DND-41 (cell line): ENCODE measurements around the gene FGFR2.

Source experiments
- ATAC-seq: fragments of 200-7000 bp; cut with Tn5 transposase; 3 replicates; pipeline ENCODE4 v1.9.1; 2021; ENCODE audit warnings: low read depth; ENCODE audit not compliant: insufficient read depth
- DNase-seq: peaks from one replicate; pipeline ENCODE4 v3.0.0-alpha.2; 2020
- H2AFZ ChIP-seq: 2 replicates; pipeline ENCODE4 v1.6.0; 2012; ENCODE audit warnings: low read depth, low read length
- H3K27ac ChIP-seq: 2 replicates; pipeline ENCODE4 v1.5.1; 2012; ENCODE audit warnings: low read length, inconsistent platforms
- H3K27me3 ChIP-seq: fragments of 200-600 bp; sonication (generic); 2 replicates; pipeline ENCODE4 v1.6.0; 2012; ENCODE audit warnings: low read length, mild to moderate bottlenecking, inconsistent platforms; ENCODE audit not compliant: insufficient read depth, poor library complexity
- H3K36me3 ChIP-seq: 2 replicates; pipeline ENCODE4 v1.5.1; 2012; ENCODE audit warnings: low read length, inconsistent platforms; ENCODE audit not compliant: insufficient read depth
- H3K4me1 ChIP-seq: 2 replicates; pipeline ENCODE4 v1.5.1; 2012; ENCODE audit warnings: mild to moderate bottlenecking, low read length; ENCODE audit not compliant: insufficient read depth
- H3K4me2 ChIP-seq: 2 replicates; pipeline ENCODE4 v1.6.0; 2012; ENCODE audit warnings: mild to moderate bottlenecking, moderate library complexity, low read length, inconsistent platforms; ENCODE audit not compliant: insufficient read depth
- H3K4me3 ChIP-seq, 2 experiments: fragments of 200-600 bp in 1 of 2; shearing (Covaris generic) in 1 of 2; 2 replicates each; pipeline ENCODE4 v1.5.1; 2012 to 2016; ENCODE audit warnings: inconsistent platforms in 2 of 2, low read length in 2 of 2, mild to moderate bottlenecking in 2 of 2, low read depth in 1 of 2, moderate library complexity in 1 of 2
- H3K79me2 ChIP-seq: 2 replicates; pipeline ENCODE4 v1.6.0; 2012; ENCODE audit warnings: low read length, inconsistent platforms; ENCODE audit not compliant: insufficient read depth
- H3K9ac ChIP-seq: 2 replicates; pipeline ENCODE4 v1.6.0; 2012; ENCODE audit warnings: low read depth, mild to moderate bottlenecking, inconsistent platforms, low read length, moderate library complexity
- H3K9me3 ChIP-seq: 2 replicates; pipeline ENCODE4 v1.5.1; 2012; ENCODE audit warnings: low read length, moderate library complexity, mild to moderate bottlenecking, inconsistent platforms; ENCODE audit not compliant: insufficient read depth, severe bottlenecking
- H4K20me1 ChIP-seq: 2 replicates; pipeline ENCODE4 v1.6.0; 2012; ENCODE audit warnings: low read length; ENCODE audit not compliant: insufficient read depth
- CTCF ChIP-seq: IDR thresholded peaks from 2 replicates; pipeline ENCODE4 v1.5.1; 2012; ENCODE audit warnings: borderline replicate concordance, low read length, moderate library complexity, mild to moderate bottlenecking; ENCODE audit not compliant: poor library complexity, severe bottlenecking; ENCODE audit errors: extremely low read depth
- EZH2 ChIP-seq: IDR thresholded peaks from 3 replicates; pipeline ENCODE4 v1.6.1; 2012; ENCODE audit warnings: borderline replicate concordance, low read depth, mild to moderate bottlenecking, moderate library complexity, low read length, inconsistent platforms; ENCODE audit not compliant: severe bottlenecking

The FGFR2 gene

DNA sequence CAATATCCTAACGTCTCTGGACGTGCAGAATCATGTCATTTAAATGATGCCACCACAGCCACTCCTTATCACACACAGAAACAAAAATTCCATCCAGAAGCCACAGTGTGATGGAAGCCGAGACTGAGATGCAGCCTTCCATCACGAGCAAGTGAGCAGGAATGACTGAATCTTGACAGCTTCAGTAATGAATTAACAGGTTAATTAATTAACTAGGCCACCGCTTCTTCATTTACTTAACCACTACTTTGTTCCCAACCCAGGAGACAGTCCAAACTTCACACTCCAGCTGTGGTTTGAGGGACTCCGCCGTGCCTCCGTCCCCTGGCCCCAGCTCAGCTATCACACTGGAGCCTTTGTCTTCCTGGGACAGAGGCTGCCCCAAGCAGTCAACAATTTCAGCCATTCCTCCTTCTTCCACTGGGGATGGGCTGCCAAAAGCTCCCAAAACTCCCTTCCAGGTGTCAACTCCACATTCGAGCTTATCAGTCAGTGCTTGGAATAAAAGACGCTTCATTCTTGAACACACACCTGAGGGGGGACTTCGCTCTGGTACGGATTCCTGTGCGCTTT is 65.9 kb downstream of the FGFR2 start:
- H3K79me2 ChIP-seq = no peaks in the 10 kb centered on the region
- H4K20me1 ChIP-seq = no peaks in the 10 kb centered on the region
- TF ChIP-seq EZH2 (no peak), CTCF (no peak)
- H3K4me2 ChIP-seq = no peak overlapping the region
- H3K27ac ChIP-seq = no peak overlapping the region
- no peaks in the 10 kb centered on the region for H3K4me1 ChIP-seq
- no peaks in the 10 kb centered on the region for H3K27me3 ChIP-seq
- H3K9ac ChIP-seq = no peak overlapping the region
- H3K36me3 ChIP-seq = no peaks in the 10 kb centered on the region
- ATAC-seq (no peak), DNase-seq (no peak)
- no peak overlapping the region for H2AFZ ChIP-seq
- no peaks in the 10 kb centered on the region for H3K9me3 ChIP-seq
- no peak overlapping the region for H3K4me3 ChIP-seq

GRCh38 chr10:121531830-121532178 is 66.4 kb downstream of the FGFR2 start:
- Histone ChIP-seq H3K4me3 (no peak overlapping the region), H3K27me3 (no peaks in the 10 kb centered on the region), H3K36me3 (no peaks in the 10 kb centered on the region), H3K79me2 (no peaks in the 10 kb centered on the region), H3K4me1 (no peaks in the 10 kb centered on the region), H4K20me1 (no peaks in the 10 kb centered on the region), H3K9me3 (no peaks in the 10 kb centered on the region), H2AFZ (no peak overlapping the region), H3K27ac (no peak overlapping the region), H3K4me2 (no peak overlapping the region), H3K9ac (no peak overlapping the region)
- ATAC-seq (no peak), DNase-seq (no peak)
- TF ChIP-seq EZH2 (no peak), CTCF (no peak)

GRCh38 chr10:121531076-121531829 is 67.0 kb downstream of the FGFR2 start:
- no peak overlapping the region for H3K4me3 ChIP-seq

More at GRCh38 chr10:121531076-121531829, 67.0 kb downstream of the FGFR2 start:
- Histone ChIP-seq H3K4me1 (no peaks in the 10 kb centered on the region), H3K9ac (no peak overlapping the region), H3K4me2 (no peak overlapping the region), H3K79me2 (no peaks in the 10 kb centered on the region), H3K36me3 (no peaks in the 10 kb centered on the region), H3K9me3 (no peaks in the 10 kb centered on the region), H4K20me1 (no peaks in the 10 kb centered on the region), H3K27me3 (no peaks in the 10 kb centered on the region), H2AFZ (no peak overlapping the region), H3K27ac (no peak overlapping the region)
- no peak for ATAC-seq
- no peak for TF ChIP-seq EZH2
- no peak for TF ChIP-seq CTCF
- no peak for DNase-seq
